Endothelial cell of umbilical vein (primary cell): ENCODE data around the gene DNAJC11. TPM values are rescaled to one million over a fixed set of nuclear protein-coding genes. Genes with fewer than 3 reads are reported as not detected.

ENCODE experiments used
- BruUV-seq: library from RNA; stranded (reverse); fragments of 400-500 nt; replicated peaks from 2 replicates; lab custom pipeline; 2021; lab: Mats Ljungman, UMichigan
- CTCF ChIA-PET: fragments of 300-600, 350-600 bp; sonication (Branson Sonifier 250); formaldehyde crosslinking; loops from one replicate; lab custom pipeline; 2021; ENCODE audit warnings: antibody characterized with exemption, inconsistent platforms; lab: Charles Lee
- POLR2A ChIA-PET: fragments of 300-600, 350-600 bp; sonication (Branson Sonifier 250); formaldehyde crosslinking; loops from one replicate; lab custom pipeline; 2021; ENCODE audit warnings: antibody characterized with exemption, inconsistent platforms; lab: Charles Lee
- DNase-seq: peaks from one replicate; pipeline ENCODE4 v3.0.0-alpha.2; 2011; ENCODE audit warnings: low read depth, low spot score
- FAIRE-seq: peaks from 2 replicates; lab custom pipeline; 2011; peaks lifted over from hg19 to GRCh38; lab: Jason Lieb, UNC
- H2AFZ ChIP-seq: 2 replicates; pipeline ENCODE4 v1.6.0; 2012; ENCODE audit warnings: low read depth, low read length, control low read depth, inconsistent platforms
- H3K27ac ChIP-seq: 2 replicates; pipeline ENCODE4 v1.5.1; 2011; ENCODE audit warnings: low read depth, mild to moderate bottlenecking, control low read depth, low read length, moderate library complexity; ENCODE audit not compliant: insufficient read depth
- H3K27me3 ChIP-seq, 2 experiments: 2 replicates each; pipeline versions ENCODE4 v1.6.0 to v1.6.1; 2011; ENCODE audit warnings: low read length in 2 of 2, mixed read lengths in 1 of 2; ENCODE audit not compliant: control insufficient read depth in 2 of 2, insufficient read depth in 2 of 2
- H3K36me3 ChIP-seq, 2 experiments: 2 replicates in 1 of 2; 3 replicates in 1 of 2; pipeline ENCODE4 v1.5.1; 2011; ENCODE audit warnings: low read length in 2 of 2, mild to moderate bottlenecking in 1 of 2, moderate library complexity in 1 of 2; ENCODE audit not compliant: control insufficient read depth in 2 of 2, insufficient read depth in 2 of 2; ENCODE audit errors: extremely low read depth in 1 of 2
- H3K4me1 ChIP-seq: 3 replicates; pipeline ENCODE4 v1.5.1; 2011; ENCODE audit warnings: mild to moderate bottlenecking, low read length; ENCODE audit not compliant: control insufficient read depth, insufficient read depth; ENCODE audit errors: extremely low read depth
- H3K4me2 ChIP-seq: 2 replicates; pipeline ENCODE4 v1.6.1; 2011; ENCODE audit warnings: low read length, control low read depth, mixed read lengths; ENCODE audit not compliant: insufficient read depth
- H3K4me3 ChIP-seq, 3 experiments: fragments of 200-600 bp in 1 of 3; sonication (generic), shearing (Covaris generic) in 1 of 3; replicated peaks in 1 of 3; 2 replicates each; pipeline ENCODE4 v1.5.1; 2011 to 2016; ENCODE audit warnings: control low read depth in 3 of 3, low read length in 3 of 3, mild to moderate bottlenecking in 2 of 3, inconsistent platforms in 1 of 3, low read depth in 1 of 3, moderate library complexity in 1 of 3; ENCODE audit not compliant: insufficient read depth in 1 of 3
- H3K79me2 ChIP-seq: 2 replicates; pipeline ENCODE4 v1.6.0; 2012; ENCODE audit warnings: low read length, inconsistent platforms; ENCODE audit not compliant: control insufficient read depth, insufficient read depth
- H3K9ac ChIP-seq: replicated peaks from 2 replicates; pipeline ENCODE3; 2011; ENCODE audit warnings: low read length, control low read depth; ENCODE audit not compliant: insufficient read depth; ENCODE audit errors: extremely low read depth
- H3K9me1 ChIP-seq: replicated peaks from 3 replicates; pipeline ENCODE4 v1.6.0; 2011; ENCODE audit warnings: mild to moderate bottlenecking, low read length; ENCODE audit not compliant: control insufficient read depth, insufficient read depth; ENCODE audit errors: extremely low read depth
- H3K9me3 ChIP-seq: replicated peaks from 2 replicates; pipeline ENCODE4 v1.5.1; 2012; ENCODE audit warnings: low read length, inconsistent platforms; ENCODE audit not compliant: control insufficient read depth, insufficient read depth
- H4K20me1 ChIP-seq: replicated peaks from 2 replicates; pipeline ENCODE3; 2011; ENCODE audit warnings: mild to moderate bottlenecking, low read length; ENCODE audit not compliant: control insufficient read depth, insufficient read depth; ENCODE audit errors: extremely low read depth
- CTCF ChIP-seq, 2 donors: IDR thresholded peaks; 1 replicate in 1 of 2; 2 replicates in 1 of 2; pipeline ENCODE4 v1.5.1; 2011; ENCODE audit warnings: low read length in 2 of 2, mild to moderate bottlenecking in 2 of 2, moderate library complexity in 2 of 2, control low read depth in 1 of 2, inconsistent platforms in 1 of 2, low read depth in 1 of 2; ENCODE audit not compliant: insufficient read depth in 1 of 2; ENCODE audit errors: extremely low read depth in 1 of 2
- EZH2 ChIP-seq: IDR thresholded peaks from 2 replicates; pipeline ENCODE4 v1.6.1; 2012; ENCODE audit warnings: borderline replicate concordance, low read depth, mild to moderate bottlenecking, moderate library complexity, low read length, inconsistent platforms; ENCODE audit not compliant: severe bottlenecking
- MAX ChIP-seq: IDR thresholded peaks from 2 replicates; pipeline ENCODE4 v1.6.1; 2011; ENCODE audit not compliant: insufficient read depth, insufficient read length
- dilution Hi-C: fragments of 300-500 bp; cut with MboI; formaldehyde crosslinking; loops from one replicate; pipeline ENCODE4 v1.15.0; 2019; ENCODE audit warnings: low sequenced_read_pairs; ENCODE audit not compliant: extremely low pct_ligation_motif_present
- intact Hi-C: fragments of 100-400 bp; cut with micrococcal nuclease; formaldehyde crosslinking; loops from one replicate; pipeline ENCODE4 v1.10.0; 2022
- polyA plus RNA-seq, 4 experiments: library from polyadenylated mRNA; depleted of rRNA in 3 of 4; stranded (reverse) in 3 of 4; unstranded in 1 of 4; fragments of >200 nt; gene quantifications; 2 replicates each; pipeline versions ENCODE4 v1.2.1 to v1.2.3, GENCODE V29; 2011 to 2012; ENCODE audit warnings: missing spikeins in 1 of 4
- total RNA-seq: library from RNA; stranded (reverse); gene quantifications from 2 replicates; pipeline ENCODE4 v1.2.3, GENCODE V29; 2021

DNAJC11 gene
- total and polyA plus RNA-seq, 2 donors (not counting 3 experiments of a cell fraction or from before 2014, with no cell fraction given) = 31.1 to 64.3 TPM

- H4K20me1 ChIP-seq = peaks cover 5% of the 10 kb centered on the region
- DNase-seq (no peak), FAIRE-seq (no peak)
- H3K9me1 ChIP-seq = no peaks in the 10 kb centered on the region
- intact Hi-C loops (no loop called here), dilution Hi-C loops (no loop called here)
- no peak overlapping the region for H3K4me2 ChIP-seq
- no peak overlapping the region for H2AFZ ChIP-seq
- H3K4me1 ChIP-seq = no peaks in the 10 kb centered on the region
- TF ChIP-seq MAX (no peak), EZH2 (no peak), CTCF (IDR thresholded peaks at IDR 0.05; ENCODE audit: extremely low read depth in 1 of 2, insufficient read depth in 1 of 2, low read depth in 1 of 2, low read length in 2 of 2) (no peak)
- H3K27me3 ChIP-seq = no peaks in the 10 kb centered on the region
- ChIA-PET POLR2A (no interaction called here), CTCF (interaction anchor here (1.0 kb wide), 1 partner anchor 11 kb away, joined by 4 read pairs; no protein-coding TSS in a partner anchor)
- no peak overlapping the region for H3K4me3 ChIP-seq
- H3K79me2 ChIP-seq = peaks cover 2% of the 10 kb centered on the region
- H3K27ac ChIP-seq = no peak overlapping the region
- peaks cover 0 to 13% of the 10 kb centered on the region in 2 experiments for H3K36me3 ChIP-seq
- BruUV-seq = no TSS peak
- no peaks in the 10 kb centered on the region for H3K9me3 ChIP-seq
- H3K9ac ChIP-seq = no peak overlapping the region
Observed at GRCh38 chr1:6657138-6657537, 44.5 kb downstream of the DNAJC11 start.
